ENCODE results near the gene PKMYT1.

DNA sequence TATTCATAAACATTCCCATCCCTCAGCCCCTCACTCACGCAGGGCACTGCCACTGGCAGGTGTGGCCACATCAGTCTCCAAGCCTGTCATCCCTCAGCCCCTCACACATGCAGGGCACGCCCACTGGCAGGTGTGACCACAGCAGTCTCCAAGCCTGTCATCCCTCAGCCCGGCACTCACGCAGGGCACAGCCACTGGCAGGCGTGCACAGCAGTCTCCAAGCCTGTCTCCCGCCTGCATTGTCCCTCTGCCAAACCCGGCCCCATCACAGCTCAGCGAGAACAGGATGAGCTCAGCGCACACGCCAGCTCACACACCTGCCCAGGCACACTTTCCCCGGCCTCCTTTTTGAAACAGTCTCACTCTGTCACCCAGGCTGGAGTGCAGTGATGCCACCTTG, 27.6 kb downstream of the PKMYT1 start:
- TF ChIP-seq CTCF (conservative IDR thresholded peaks at IDR 0.05 in 1 of 2, IDR thresholded peaks at IDR 0.05 in 1 of 2; ENCODE audit: low read depth in 1 of 2, low read length in 2 of 2) (no peak), EZH2 (IDR thresholded peaks at IDR 0.05; ENCODE audit: low read length, missing control alignments) (no peak)
